ENCODE results near the gene SLIT3. TPM values are rescaled to one million over a fixed set of nuclear protein-coding genes. Genes with fewer than 3 reads are reported as not detected.

Gene SLIT3
- total RNA-seq, result 1.4 and 3.4 TPM in 2 replicates

DNA sequence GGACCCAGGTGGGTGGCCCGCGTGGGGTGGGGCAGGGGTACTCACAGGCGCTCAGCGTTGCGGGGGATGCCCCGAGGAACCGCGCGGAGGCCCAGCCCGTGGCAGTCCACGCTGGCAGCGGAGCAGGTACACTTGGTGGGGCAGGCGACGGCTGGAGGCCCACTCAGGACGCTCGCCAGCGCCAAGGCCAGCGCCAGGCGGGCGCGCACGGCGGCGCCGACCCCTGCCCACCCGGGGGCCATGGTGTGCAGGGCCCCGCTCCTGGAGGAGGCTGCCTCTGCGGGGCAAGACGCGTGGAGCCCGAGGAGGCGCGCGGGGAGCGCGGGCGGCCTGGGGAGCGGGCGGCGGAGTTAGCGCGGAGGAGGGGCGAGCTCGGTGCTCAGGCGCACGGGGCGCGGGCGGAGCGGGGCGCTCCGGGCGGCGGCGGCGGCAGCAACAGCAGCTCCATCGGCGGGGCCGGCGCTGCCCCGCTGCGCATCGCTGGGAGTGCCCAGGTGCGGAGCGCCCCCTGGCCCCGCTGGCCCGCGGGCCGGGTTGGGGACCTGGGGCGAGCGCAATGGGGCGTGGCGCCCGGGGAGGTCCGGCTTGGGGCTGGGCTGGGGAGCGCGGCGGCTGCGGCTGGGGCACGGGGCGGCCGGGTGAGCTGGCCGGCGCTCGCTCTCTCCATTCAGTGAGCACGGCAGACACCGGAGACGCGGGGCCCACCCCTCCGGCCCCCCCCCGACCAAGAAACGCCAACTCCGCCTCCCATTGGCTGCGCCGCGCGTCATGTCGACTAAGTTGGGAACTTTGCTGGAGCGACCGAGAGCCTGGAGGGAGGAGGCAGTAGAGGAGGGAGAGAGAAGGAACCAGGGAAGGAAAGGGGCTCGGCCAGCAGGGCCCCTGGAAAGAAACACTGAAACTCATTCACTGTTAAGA lies at the start of gene SLIT3:
SLIT3 (minus strand) TSS at position 672 of the 918 bp plus-strand sequence; CDS start at position 242, 430 bp downstream.

Measured in epithelial cell of alveolus of lung (primary cell).